Endodermal cell (in vitro differentiated cells): ENCODE data around the gene ZKSCAN7. TPM values are rescaled to one million over a fixed set of nuclear protein-coding genes. Genes with fewer than 3 reads are reported as not detected.

ENCODE experiments used
- DNase-seq: peaks from one replicate; pipeline ENCODE4 v3.0.0-alpha.2; 2017
- H3K27ac ChIP-seq: 2 replicates; pipeline ENCODE4 v1.5.1; 2013; ENCODE audit warnings: mild to moderate bottlenecking, low read depth, low read length, moderate library complexity
- H3K27me3 ChIP-seq: 2 replicates; pipeline ENCODE4 v1.6.1; 2013; ENCODE audit warnings: mild to moderate bottlenecking, low read length, moderate library complexity; ENCODE audit not compliant: insufficient read depth, control insufficient read depth, poor library complexity, severe bottlenecking
- H3K36me3 ChIP-seq: 2 replicates; pipeline ENCODE4 v1.7.0; 2013; ENCODE audit warnings: mild to moderate bottlenecking, low read length, moderate library complexity; ENCODE audit not compliant: control insufficient read depth, insufficient read depth
- H3K4me1 ChIP-seq: one replicate; pipeline ENCODE4 v1.7.0; 2013; ENCODE audit warnings: low read length; ENCODE audit not compliant: control insufficient read depth, insufficient read depth
- H3K4me3 ChIP-seq: 2 replicates; pipeline ENCODE4 v1.5.1; 2013; ENCODE audit warnings: mild to moderate bottlenecking, low read length, moderate library complexity
- H3K9ac ChIP-seq: 2 replicates; pipeline ENCODE4 v1.6.1; 2013; ENCODE audit warnings: mild to moderate bottlenecking, low read length, moderate library complexity; ENCODE audit not compliant: poor library complexity, severe bottlenecking; ENCODE audit errors: extremely low read depth
- H3K9me3 ChIP-seq: 2 replicates; pipeline ENCODE4 v1.6.1; 2013; ENCODE audit warnings: mild to moderate bottlenecking, low read length, moderate library complexity; ENCODE audit not compliant: control insufficient read depth
- H3K27ac Mint-ChIP-seq: 2 replicates; pipeline ENCODE4 v1.8.0; 2020; ENCODE audit warnings: mixed read lengths
- H3K27me3 Mint-ChIP-seq: 2 replicates; pipeline ENCODE4 v1.8.0; 2021; ENCODE audit warnings: mild to moderate bottlenecking, mixed read lengths; ENCODE audit not compliant: insufficient read depth
- H3K36me3 Mint-ChIP-seq: 2 replicates; pipeline ENCODE4 v1.8.0; 2020; ENCODE audit warnings: low read depth, mixed read lengths
- H3K4me1 Mint-ChIP-seq: 2 replicates; pipeline ENCODE4 v1.8.0; 2020; ENCODE audit warnings: mixed read lengths
- H3K4me3 Mint-ChIP-seq: 2 replicates; pipeline ENCODE4 v1.8.0; 2020; ENCODE audit warnings: mild to moderate bottlenecking, moderate library complexity, mixed read lengths
- H3K9me3 Mint-ChIP-seq: 2 replicates; pipeline ENCODE4 v1.8.0; 2020; ENCODE audit warnings: mild to moderate bottlenecking, mixed read lengths
- WGBS, 2 experiments: methylation state at CpG; one replicate each; pipeline versions ENCODE4 v1.1.5 to v1.1.7; 2013; ENCODE audit warnings: missing lambda C conversion rate in 2 of 2, mixed read lengths in 1 of 2; ENCODE audit not compliant: insufficient coverage in 1 of 2, insufficient read length in 1 of 2; 5-methylcytosine and 5-hydroxymethylcytosine counted together
- total RNA-seq, 2 donors: library from RNA; stranded (reverse); fragmentation: NEBNext Ultra II Directional in 1 of 2; extraction: Animal tissue kit (Norgen Biotek cat#: 25700) in 1 of 2; gene quantifications; 2 replicates in 1 of 2; 3 replicates in 1 of 2; pipeline ENCODE4 v1.2.1, GENCODE V29; 2021
- TF ChIP-seq, protein P1 (sequence below): fragments of 200-600 bp; sonication (generic); conservative IDR thresholded peaks from 2 replicates; pipeline ENCODE4 v1.5.0; 2021; ENCODE audit warnings: antibody characterized with exemption, mild to moderate bottlenecking

ZKSCAN7 gene
- total RNA-seq, 2 donors from 2014 or later, result 11.0 to 15.5 TPM

DNA sequence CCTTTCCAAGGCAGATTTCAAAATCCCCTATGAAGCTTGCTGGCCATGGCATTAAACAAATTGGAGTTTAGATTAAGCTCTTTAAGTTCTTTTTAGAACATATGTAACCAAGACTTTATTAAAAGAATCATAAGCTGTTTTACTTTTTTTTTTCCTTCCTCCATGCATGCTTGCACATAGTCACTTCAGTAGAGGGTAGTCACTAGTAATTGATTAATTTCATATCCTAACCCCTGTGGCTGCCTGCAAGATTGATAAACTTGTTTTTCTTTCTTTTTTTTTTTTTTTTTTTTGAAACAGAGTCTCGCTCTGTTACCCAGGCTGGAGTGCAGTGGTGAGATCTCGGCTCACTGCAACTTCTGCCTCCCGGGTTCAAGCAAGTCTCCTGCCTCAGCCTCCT, 33.3 kb upstream of the ZKSCAN7 start:
- Histone ChIP-seq H3K9ac (no peak overlapping the region), H3K36me3 (no peaks in the 10 kb centered on the region), H3K27ac (no peak overlapping the region), H3K27me3 (peaks cover 5% of the 10 kb centered on the region), H3K9me3 (no peaks in the 10 kb centered on the region), H3K4me3 (no peak overlapping the region), H3K4me1 (no peaks in the 10 kb centered on the region)
- peaks cover 6% of the 10 kb centered on the region for H3K4me1 Mint-ChIP-seq
- H3K4me3 Mint-ChIP-seq, result no peak overlapping the region
- no peak for DNase-seq
- TF ChIP-seq, protein P1, sequence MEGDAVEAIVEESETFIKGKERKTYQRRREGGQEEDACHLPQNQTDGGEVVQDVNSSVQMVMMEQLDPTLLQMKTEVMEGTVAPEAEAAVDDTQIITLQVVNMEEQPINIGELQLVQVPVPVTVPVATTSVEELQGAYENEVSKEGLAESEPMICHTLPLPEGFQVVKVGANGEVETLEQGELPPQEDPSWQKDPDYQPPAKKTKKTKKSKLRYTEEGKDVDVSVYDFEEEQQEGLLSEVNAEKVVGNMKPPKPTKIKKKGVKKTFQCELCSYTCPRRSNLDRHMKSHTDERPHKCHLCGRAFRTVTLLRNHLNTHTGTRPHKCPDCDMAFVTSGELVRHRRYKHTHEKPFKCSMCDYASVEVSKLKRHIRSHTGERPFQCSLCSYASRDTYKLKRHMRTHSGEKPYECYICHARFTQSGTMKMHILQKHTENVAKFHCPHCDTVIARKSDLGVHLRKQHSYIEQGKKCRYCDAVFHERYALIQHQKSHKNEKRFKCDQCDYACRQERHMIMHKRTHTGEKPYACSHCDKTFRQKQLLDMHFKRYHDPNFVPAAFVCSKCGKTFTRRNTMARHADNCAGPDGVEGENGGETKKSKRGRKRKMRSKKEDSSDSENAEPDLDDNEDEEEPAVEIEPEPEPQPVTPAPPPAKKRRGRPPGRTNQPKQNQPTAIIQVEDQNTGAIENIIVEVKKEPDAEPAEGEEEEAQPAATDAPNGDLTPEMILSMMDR, result no peak
- H3K36me3 Mint-ChIP-seq, result no peaks in the 10 kb centered on the region
- no peaks in the 10 kb centered on the region for H3K9me3 Mint-ChIP-seq
- H3K27ac Mint-ChIP-seq, result no peak overlapping the region
- 93% methylated on average over 3 of the region's 3 CpGs; no CpG with 5 or more reads in 1 of the 2 experiments for WGBS, 2 experiments
- H3K27me3 Mint-ChIP-seq, result peaks cover 23% of the 10 kb centered on the region

DNA sequence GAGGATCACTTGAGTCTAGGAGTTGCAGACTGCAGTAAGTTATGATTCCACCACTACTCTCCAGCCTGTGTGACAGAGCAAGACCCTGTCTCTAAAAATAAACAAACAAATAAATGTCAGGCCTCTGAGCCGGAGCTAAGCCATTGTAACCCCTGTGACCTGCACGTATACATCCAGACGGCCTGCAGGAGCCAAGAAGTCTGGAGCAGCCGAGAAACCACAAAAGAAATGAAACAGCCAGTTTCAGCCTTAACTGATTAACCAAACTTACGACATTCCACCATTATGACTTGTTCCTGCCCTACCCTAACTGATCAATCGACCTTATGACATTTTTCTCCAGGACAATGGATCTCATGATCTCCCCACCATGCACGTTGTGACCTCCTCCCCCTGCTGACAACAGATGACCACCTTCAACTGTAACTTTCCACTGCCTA, 32.5 kb upstream of the ZKSCAN7 start:
- H3K27ac ChIP-seq, result no peak overlapping the region
- no peak for DNase-seq
- H3K4me3 ChIP-seq, result no peak overlapping the region
- TF ChIP-seq, protein P1, result no peak
- Mint-ChIP-seq H3K4me1 (peaks cover 6% of the 10 kb centered on the region), H3K4me3 (no peak overlapping the region), H3K27ac (no peak overlapping the region), H3K27me3 (peaks cover 25% of the 10 kb centered on the region), H3K9me3 (peaks cover 3% of the 10 kb centered on the region), H3K36me3 (no peaks in the 10 kb centered on the region)
- H3K9me3 ChIP-seq, result no peaks in the 10 kb centered on the region
- no peaks in the 10 kb centered on the region for H3K36me3 ChIP-seq
- no peak overlapping the region for H3K9ac ChIP-seq
- H3K4me1 ChIP-seq, result no peaks in the 10 kb centered on the region
- WGBS, 2 experiments, result 86 to 87% methylated on average over 7 of the region's 7 CpGs
- peaks cover 5% of the 10 kb centered on the region for H3K27me3 ChIP-seq

DNA sequence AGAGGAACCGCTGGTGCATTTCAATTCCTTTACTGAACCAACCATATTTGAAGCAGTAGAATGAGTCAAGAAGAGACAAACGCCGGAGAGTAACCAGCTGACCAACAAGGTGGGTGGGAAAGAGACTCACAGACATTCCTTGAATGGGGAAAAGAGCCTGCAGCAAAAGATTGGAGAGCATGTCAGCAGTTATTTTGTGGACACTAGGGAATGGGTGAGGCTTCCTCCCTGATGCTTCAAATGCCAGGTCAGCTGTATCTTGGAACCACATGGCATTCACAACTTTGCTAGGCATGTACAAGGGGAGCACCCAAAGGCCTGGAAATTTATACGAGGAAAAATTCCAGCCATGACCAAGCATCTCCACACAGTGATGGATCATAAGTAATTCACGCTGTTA, 29.9 kb upstream of the ZKSCAN7 start:
- H3K4me1 ChIP-seq, result no peaks in the 10 kb centered on the region
- no peak for DNase-seq
- no peaks in the 10 kb centered on the region for H3K4me1 Mint-ChIP-seq
- no peak overlapping the region for H3K27ac ChIP-seq
- H3K4me3 ChIP-seq, result no peak overlapping the region
- TF ChIP-seq, protein P1, result no peak
- no peak overlapping the region for H3K27ac Mint-ChIP-seq
- peaks cover 28% of the 10 kb centered on the region for H3K27me3 ChIP-seq
- no peak overlapping the region for H3K9ac ChIP-seq
- 94 to 95% methylated on average over 3 to 5 of the region's 5 CpGs for WGBS, 2 experiments
- H3K27me3 Mint-ChIP-seq, result peaks cover 41% of the 10 kb centered on the region
- no peaks in the 10 kb centered on the region for H3K36me3 Mint-ChIP-seq
- no peaks in the 10 kb centered on the region for H3K36me3 ChIP-seq
- no peaks in the 10 kb centered on the region for H3K9me3 ChIP-seq
- H3K4me3 Mint-ChIP-seq, result no peak overlapping the region
- H3K9me3 Mint-ChIP-seq, result peaks cover 13% of the 10 kb centered on the region
